Endothelial cell of umbilical vein (primary cell): ENCODE measurements around the gene IGSF3. TPM values are rescaled to one million over a fixed set of nuclear protein-coding genes. Genes with fewer than 3 reads are reported as not detected.
"Not testable (repeated sequence)": the region's sequence is repeated elsewhere in the genome, so short reads cannot be mapped to it uniquely, and the experiment has no call there.

ENCODE experiments used
- BruUV-seq: library from RNA; stranded (reverse); fragments of 400-500 nt; replicated peaks from 2 replicates; lab custom pipeline; 2021; lab: Mats Ljungman, UMichigan
- CTCF ChIA-PET: fragments of 300-600, 350-600 bp; sonication (Branson Sonifier 250); formaldehyde crosslinking; loops from one replicate; lab custom pipeline; 2021; ENCODE audit warnings: antibody characterized with exemption, inconsistent platforms; lab: Charles Lee
- POLR2A ChIA-PET: fragments of 300-600, 350-600 bp; sonication (Branson Sonifier 250); formaldehyde crosslinking; loops from one replicate; lab custom pipeline; 2021; ENCODE audit warnings: antibody characterized with exemption, inconsistent platforms; lab: Charles Lee
- DNase-seq: peaks from one replicate; pipeline ENCODE4 v3.0.0-alpha.2; 2011; ENCODE audit warnings: low read depth, low spot score
- FAIRE-seq: peaks from 2 replicates; lab custom pipeline; 2011; peaks lifted over from hg19 to GRCh38; lab: Jason Lieb, UNC
- H2AFZ ChIP-seq: 2 replicates; pipeline ENCODE4 v1.6.0; 2012; ENCODE audit warnings: low read depth, low read length, control low read depth, inconsistent platforms
- H3K27ac ChIP-seq: 2 replicates; pipeline ENCODE4 v1.5.1; 2011; ENCODE audit warnings: low read depth, mild to moderate bottlenecking, control low read depth, low read length, moderate library complexity; ENCODE audit not compliant: insufficient read depth
- H3K27me3 ChIP-seq, 2 experiments: 2 replicates each; pipeline versions ENCODE4 v1.6.0 to v1.6.1; 2011; ENCODE audit warnings: low read length in 2 of 2, mixed read lengths in 1 of 2; ENCODE audit not compliant: control insufficient read depth in 2 of 2, insufficient read depth in 2 of 2
- H3K36me3 ChIP-seq, 2 experiments: 2 replicates in 1 of 2; 3 replicates in 1 of 2; pipeline ENCODE4 v1.5.1; 2011; ENCODE audit warnings: low read length in 2 of 2, mild to moderate bottlenecking in 1 of 2, moderate library complexity in 1 of 2; ENCODE audit not compliant: control insufficient read depth in 2 of 2, insufficient read depth in 2 of 2; ENCODE audit errors: extremely low read depth in 1 of 2
- H3K4me1 ChIP-seq: 3 replicates; pipeline ENCODE4 v1.5.1; 2011; ENCODE audit warnings: mild to moderate bottlenecking, low read length; ENCODE audit not compliant: control insufficient read depth, insufficient read depth; ENCODE audit errors: extremely low read depth
- H3K4me2 ChIP-seq: 2 replicates; pipeline ENCODE4 v1.6.1; 2011; ENCODE audit warnings: low read length, control low read depth, mixed read lengths; ENCODE audit not compliant: insufficient read depth
- H3K4me3 ChIP-seq, 3 experiments: fragments of 200-600 bp in 1 of 3; sonication (generic), shearing (Covaris generic) in 1 of 3; replicated peaks in 1 of 3; 2 replicates each; pipeline ENCODE4 v1.5.1; 2011 to 2016; ENCODE audit warnings: control low read depth in 3 of 3, low read length in 3 of 3, mild to moderate bottlenecking in 2 of 3, inconsistent platforms in 1 of 3, low read depth in 1 of 3, moderate library complexity in 1 of 3; ENCODE audit not compliant: insufficient read depth in 1 of 3
- H3K79me2 ChIP-seq: 2 replicates; pipeline ENCODE4 v1.6.0; 2012; ENCODE audit warnings: low read length, inconsistent platforms; ENCODE audit not compliant: control insufficient read depth, insufficient read depth
- H3K9ac ChIP-seq: replicated peaks from 2 replicates; pipeline ENCODE3; 2011; ENCODE audit warnings: low read length, control low read depth; ENCODE audit not compliant: insufficient read depth; ENCODE audit errors: extremely low read depth
- H3K9me1 ChIP-seq: replicated peaks from 3 replicates; pipeline ENCODE4 v1.6.0; 2011; ENCODE audit warnings: mild to moderate bottlenecking, low read length; ENCODE audit not compliant: control insufficient read depth, insufficient read depth; ENCODE audit errors: extremely low read depth
- H3K9me3 ChIP-seq: replicated peaks from 2 replicates; pipeline ENCODE4 v1.5.1; 2012; ENCODE audit warnings: low read length, inconsistent platforms; ENCODE audit not compliant: control insufficient read depth, insufficient read depth
- H4K20me1 ChIP-seq: replicated peaks from 2 replicates; pipeline ENCODE3; 2011; ENCODE audit warnings: mild to moderate bottlenecking, low read length; ENCODE audit not compliant: control insufficient read depth, insufficient read depth; ENCODE audit errors: extremely low read depth
- CTCF ChIP-seq, 2 donors: IDR thresholded peaks; 1 replicate in 1 of 2; 2 replicates in 1 of 2; pipeline ENCODE4 v1.5.1; 2011; ENCODE audit warnings: low read length in 2 of 2, mild to moderate bottlenecking in 2 of 2, moderate library complexity in 2 of 2, control low read depth in 1 of 2, inconsistent platforms in 1 of 2, low read depth in 1 of 2; ENCODE audit not compliant: insufficient read depth in 1 of 2; ENCODE audit errors: extremely low read depth in 1 of 2
- EZH2 ChIP-seq: IDR thresholded peaks from 2 replicates; pipeline ENCODE4 v1.6.1; 2012; ENCODE audit warnings: borderline replicate concordance, low read depth, mild to moderate bottlenecking, moderate library complexity, low read length, inconsistent platforms; ENCODE audit not compliant: severe bottlenecking
- FOS ChIP-seq: IDR thresholded peaks from 2 replicates; pipeline ENCODE4 v1.6.1; 2011; ENCODE audit warnings: mild to moderate bottlenecking, low read length, moderate library complexity, borderline replicate concordance; ENCODE audit not compliant: insufficient read depth
- GATA2 ChIP-seq: IDR thresholded peaks from 2 replicates; pipeline ENCODE4 v1.7.0; 2011; ENCODE audit warnings: low read depth, mild to moderate bottlenecking, moderate library complexity, mixed read lengths, low read length; ENCODE audit not compliant: insufficient read length, insufficient read depth
- JUN ChIP-seq: IDR thresholded peaks from 2 replicates; pipeline ENCODE4 v1.6.1; 2011; ENCODE audit warnings: borderline replicate concordance, low read depth; ENCODE audit not compliant: insufficient read length, insufficient read depth
- MAX ChIP-seq: IDR thresholded peaks from 2 replicates; pipeline ENCODE4 v1.6.1; 2011; ENCODE audit not compliant: insufficient read depth, insufficient read length
- dilution Hi-C: fragments of 300-500 bp; cut with MboI; formaldehyde crosslinking; loops from one replicate; pipeline ENCODE4 v1.15.0; 2019; ENCODE audit warnings: low sequenced_read_pairs; ENCODE audit not compliant: extremely low pct_ligation_motif_present
- intact Hi-C: fragments of 100-400 bp; cut with micrococcal nuclease; formaldehyde crosslinking; loops from one replicate; pipeline ENCODE4 v1.10.0; 2022
- polyA plus RNA-seq, 4 experiments: library from polyadenylated mRNA; depleted of rRNA in 3 of 4; stranded (reverse) in 3 of 4; unstranded in 1 of 4; fragments of >200 nt; gene quantifications; 2 replicates each; pipeline versions ENCODE4 v1.2.1 to v1.2.3, GENCODE V29; 2011 to 2012; ENCODE audit warnings: missing spikeins in 1 of 4
- total RNA-seq: library from RNA; stranded (reverse); gene quantifications from 2 replicates; pipeline ENCODE4 v1.2.3, GENCODE V29; 2021

The IGSF3 gene
- total and polyA plus RNA-seq, 2 donors (not counting 3 experiments of a cell fraction or from before 2014, with no cell fraction given), result 0.63 to 2.2 TPM

- intact Hi-C loops, result loop anchor here (10.0 kb wide), 1 partner anchor 47 kb away; no protein-coding TSS in a partner anchor
- Histone ChIP-seq H3K4me2 (no peak overlapping the region), H3K27ac (no peak overlapping the region), H4K20me1 (no peaks in the 10 kb centered on the region), H3K4me3 (no peak overlapping the region), H3K4me1 (peaks cover under 1% of the 10 kb centered on the region), H2AFZ (no peak overlapping the region), H3K79me2 (no peaks in the 10 kb centered on the region), H3K9me3 (no peaks in the 10 kb centered on the region), H3K36me3 (no peaks in the 10 kb centered on the region), H3K9me1 (no peaks in the 10 kb centered on the region), H3K9ac (no peak overlapping the region), H3K27me3 (peaks cover 24 to 27% of the 10 kb centered on the region in 2 experiments)
- POLR2A ChIA-PET, result no interaction called here
- FAIRE-seq (no peak), DNase-seq (no peak)
- dilution Hi-C loops, result no loop called here
- no peak for TF ChIP-seq GATA2
- no peak for TF ChIP-seq CTCF (IDR thresholded peaks at IDR 0.05; ENCODE audit: extremely low read depth in 1 of 2, insufficient read depth in 1 of 2, low read depth in 1 of 2, low read length in 2 of 2)
- TF ChIP-seq FOS, result no peak
- no peak for TF ChIP-seq JUN
- TF ChIP-seq EZH2, result no peak
- TF ChIP-seq MAX, result no peak
- CTCF ChIA-PET, result interaction anchor here (3.7 kb wide), 1 partner anchor 10 kb away, joined by 19 read pairs; no protein-coding TSS in a partner anchor
- BruUV-seq, result no TSS peak
These were observed 5.9 kb downstream of the IGSF3 start for GRCh38 chr1:116661633-116662032.

- CTCF ChIA-PET, DNase-seq, H3K27me3 ChIP-seq, H3K36me3 ChIP-seq, H3K4me3 ChIP-seq, FAIRE-seq, BruUV-seq, H3K4me1 ChIP-seq, dilution Hi-C loops, H2AFZ ChIP-seq, H3K79me2 ChIP-seq, H4K20me1 ChIP-seq, H3K9ac ChIP-seq, H3K9me3 ChIP-seq, H3K9me1 ChIP-seq, POLR2A ChIA-PET, H3K27ac ChIP-seq, intact Hi-C loops, H3K4me2 ChIP-seq: not testable (repeated sequence)
These were observed 8.9 kb downstream of the IGSF3 start for GRCh38 chr1:116658645-116659044.

GRCh38 chr1:116657836-116658235 lies 9.7 kb downstream of the IGSF3 start:
- H3K4me2 ChIP-seq, H3K9me3 ChIP-seq, CTCF ChIA-PET, POLR2A ChIA-PET, FAIRE-seq, H3K27ac ChIP-seq, H3K36me3 ChIP-seq, H3K4me1 ChIP-seq, H3K27me3 ChIP-seq, dilution Hi-C loops, H3K4me3 ChIP-seq, intact Hi-C loops, H3K9me1 ChIP-seq, DNase-seq, BruUV-seq, H3K79me2 ChIP-seq, H4K20me1 ChIP-seq, H2AFZ ChIP-seq, H3K9ac ChIP-seq: not testable (repeated sequence)
